BJ (cell line): ENCODE data around the gene PHF14. TPM values are rescaled to one million over a fixed set of nuclear protein-coding genes. Genes with fewer than 3 reads are reported as not detected.

Experiments
- CTCF ChIA-PET: fragments of 350-600 bp; formaldehyde crosslinking; extraction: SDS; loops from one replicate; lab custom pipeline; 2021; ENCODE audit warnings: antibody characterized with exemption, inconsistent platforms; lab: Yijun Ruan, JAX
- POLR2A ChIA-PET: fragments of 300-600 bp; sonication (Branson Sonifier 250); formaldehyde crosslinking; extraction: SDS; loops from one replicate; lab custom pipeline; 2021; ENCODE audit warnings: antibody characterized with exemption; lab: Charles Lee
- DNase-seq: peaks from one replicate; pipeline ENCODE4 v3.0.0-alpha.2; 2011; ENCODE audit warnings: low read depth
- H3K27me3 ChIP-seq: 2 replicates; pipeline ENCODE4 v1.6.0; 2011; ENCODE audit warnings: low read length; ENCODE audit not compliant: control insufficient read depth, insufficient read depth
- H3K36me3 ChIP-seq: 2 replicates; pipeline ENCODE4 v1.5.1; 2011; ENCODE audit warnings: low read length; ENCODE audit not compliant: control insufficient read depth, insufficient read depth
- H3K4me3 ChIP-seq: 2 replicates; pipeline ENCODE4 v1.5.1; 2011; ENCODE audit warnings: low read depth, mild to moderate bottlenecking, control low read depth, low read length
- polyA plus RNA-seq: library from polyadenylated mRNA; depleted of rRNA; stranded (reverse); fragments of >200 nt; gene quantifications from 2 replicates; pipeline ENCODE4 v1.2.3, GENCODE V29; 2011
- TF ChIP-seq, protein P1 (sequence below): IDR thresholded peaks from 2 replicates; pipeline ENCODE4 v1.5.1; 2011; ENCODE audit warnings: low read depth, mild to moderate bottlenecking, control low read depth, inconsistent platforms, low read length, moderate library complexity; ENCODE audit not compliant: insufficient read depth

PHF14 gene
- polyA plus RNA-seq, 1 experiment = 6.5 TPM

DNA sequence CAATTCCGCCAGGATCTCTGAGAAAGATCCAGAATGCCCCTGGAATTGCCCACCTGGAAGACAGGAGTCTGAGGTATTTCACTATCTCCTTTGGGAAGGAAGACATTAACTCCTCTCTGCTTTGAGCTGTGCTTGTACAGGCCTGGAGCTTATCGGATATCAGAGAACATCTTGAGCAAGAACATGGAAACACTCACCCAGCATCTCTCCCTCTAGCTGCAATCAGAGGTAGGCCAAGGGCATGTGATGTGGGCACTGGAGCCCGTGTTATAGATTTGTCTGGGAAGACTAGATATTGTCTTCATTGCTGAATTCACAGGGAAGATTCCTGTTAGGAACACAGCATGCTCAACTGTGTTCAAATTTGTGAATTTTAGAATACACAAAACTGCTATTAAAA is 233.9 kb downstream of the PHF14 start:
- H3K36me3 ChIP-seq = no peaks in the 10 kb centered on the region
- CTCF ChIA-PET = interaction anchor here (0.8 kb wide), 1 partner anchor 217 kb away, joined by 3 read pairs; no protein-coding TSS in a partner anchor
- POLR2A ChIA-PET = no interaction called here
- no peaks in the 10 kb centered on the region for H3K27me3 ChIP-seq
- TF ChIP-seq, protein P1, sequence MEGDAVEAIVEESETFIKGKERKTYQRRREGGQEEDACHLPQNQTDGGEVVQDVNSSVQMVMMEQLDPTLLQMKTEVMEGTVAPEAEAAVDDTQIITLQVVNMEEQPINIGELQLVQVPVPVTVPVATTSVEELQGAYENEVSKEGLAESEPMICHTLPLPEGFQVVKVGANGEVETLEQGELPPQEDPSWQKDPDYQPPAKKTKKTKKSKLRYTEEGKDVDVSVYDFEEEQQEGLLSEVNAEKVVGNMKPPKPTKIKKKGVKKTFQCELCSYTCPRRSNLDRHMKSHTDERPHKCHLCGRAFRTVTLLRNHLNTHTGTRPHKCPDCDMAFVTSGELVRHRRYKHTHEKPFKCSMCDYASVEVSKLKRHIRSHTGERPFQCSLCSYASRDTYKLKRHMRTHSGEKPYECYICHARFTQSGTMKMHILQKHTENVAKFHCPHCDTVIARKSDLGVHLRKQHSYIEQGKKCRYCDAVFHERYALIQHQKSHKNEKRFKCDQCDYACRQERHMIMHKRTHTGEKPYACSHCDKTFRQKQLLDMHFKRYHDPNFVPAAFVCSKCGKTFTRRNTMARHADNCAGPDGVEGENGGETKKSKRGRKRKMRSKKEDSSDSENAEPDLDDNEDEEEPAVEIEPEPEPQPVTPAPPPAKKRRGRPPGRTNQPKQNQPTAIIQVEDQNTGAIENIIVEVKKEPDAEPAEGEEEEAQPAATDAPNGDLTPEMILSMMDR = no peak
- DNase-seq = no peak
- H3K4me3 ChIP-seq = no peak overlapping the region

DNA sequence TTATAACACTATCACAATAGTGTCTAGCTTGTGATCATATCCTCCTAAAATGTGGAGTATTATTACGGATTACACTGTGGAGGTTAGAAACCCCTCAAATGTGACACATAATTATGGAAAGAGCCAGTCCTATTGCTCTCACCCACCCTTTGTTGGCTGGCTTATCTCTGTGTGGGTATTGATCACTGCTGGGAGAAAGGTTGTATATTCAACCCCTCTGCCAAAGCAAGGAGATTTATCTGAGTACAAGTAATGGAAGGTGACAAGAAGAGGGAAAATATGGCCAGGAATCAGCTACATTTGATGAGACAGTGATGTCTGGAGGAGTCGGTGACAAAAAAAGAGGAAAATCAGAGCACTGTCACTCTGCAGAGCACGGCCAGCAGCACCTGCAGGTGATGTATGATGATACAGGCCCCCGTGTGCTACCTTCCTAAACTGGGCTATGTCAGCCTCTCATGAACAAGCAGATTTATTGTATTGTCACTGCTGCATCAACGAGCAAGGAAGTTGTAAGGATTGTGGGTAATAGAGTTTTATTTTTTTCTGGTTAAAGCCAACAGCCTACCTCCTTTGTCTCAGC is 235.3 kb downstream of the PHF14 start:
- DNase-seq = no peak
- Histone ChIP-seq H3K27me3 (no peaks in the 10 kb centered on the region), H3K4me3 (no peak overlapping the region), H3K36me3 (no peaks in the 10 kb centered on the region)
- ChIA-PET CTCF (no interaction called here), POLR2A (no interaction called here)
- TF ChIP-seq, protein P1 = no peak

DNA sequence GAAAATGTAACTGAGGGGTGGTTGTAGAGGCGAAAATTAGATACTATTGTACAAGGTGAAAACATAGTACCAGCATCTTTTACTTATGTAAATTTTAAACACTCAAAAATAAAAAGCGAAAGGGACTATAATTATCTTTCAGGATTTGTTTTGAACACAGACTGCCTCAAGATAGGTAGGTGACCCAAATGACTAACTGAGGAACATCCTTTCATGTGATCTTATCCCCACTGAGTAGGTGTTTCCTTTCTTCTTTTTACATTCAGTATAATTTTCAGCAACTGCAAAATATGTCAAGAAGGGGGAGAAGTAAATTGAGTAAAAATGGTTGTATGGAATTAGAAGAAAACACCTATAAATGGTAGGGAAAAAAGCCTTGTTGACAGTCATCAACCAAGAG is 236.7 kb downstream of the PHF14 start:
- no peaks in the 10 kb centered on the region for H3K36me3 ChIP-seq
- H3K27me3 ChIP-seq = peaks cover 3% of the 10 kb centered on the region; the same call in 1 of the 2 replicates
- CTCF ChIA-PET = no interaction called here
- POLR2A ChIA-PET = no interaction called here
- no peak overlapping the region for H3K4me3 ChIP-seq
- TF ChIP-seq, protein P1 = no peak
- no peak for DNase-seq

DNA sequence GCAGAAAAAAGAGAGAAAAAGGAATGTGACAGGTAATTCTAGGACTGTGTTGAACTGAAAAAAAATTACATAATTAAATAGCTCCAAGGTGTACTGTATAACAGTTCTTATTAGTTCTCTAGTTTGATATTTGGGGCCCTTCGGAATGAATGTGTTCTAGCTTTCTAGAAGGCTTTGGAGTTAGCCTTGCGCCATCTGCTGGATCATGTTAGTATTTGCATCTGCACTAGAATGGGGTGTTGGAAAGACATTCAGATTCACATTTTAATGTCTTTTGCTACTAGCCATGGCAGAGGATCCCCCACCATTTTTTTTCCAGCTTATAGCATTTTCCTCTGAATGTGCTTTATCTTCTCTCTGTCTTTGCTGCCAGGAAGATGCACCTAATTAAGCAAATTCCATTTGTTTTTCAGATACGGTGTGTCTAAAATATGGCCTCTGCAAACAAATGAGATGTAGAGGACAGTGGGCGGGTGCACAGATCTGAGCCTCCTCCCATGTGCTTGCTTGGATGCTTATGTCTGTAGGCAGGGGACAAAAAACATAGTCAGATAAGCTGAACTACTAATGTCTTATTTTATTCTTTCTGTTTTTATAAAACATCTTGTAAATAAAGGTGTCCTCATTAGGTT is 238.5 kb downstream of the PHF14 start:
- POLR2A ChIA-PET = no interaction called here
- no peak for DNase-seq
- TF ChIP-seq, protein P1 = peak; percentile 85
- CTCF ChIA-PET = interaction anchor here (0.6 to 2.0 kb wide), 18 partner anchors 9 to 614 kb away, joined by 3 to 10 read pairs (median 4); no protein-coding TSS in a partner anchor
- H3K27me3 ChIP-seq = peaks cover 3% of the 10 kb centered on the region; the same call in 1 of the 2 replicates
- H3K36me3 ChIP-seq = no peaks in the 10 kb centered on the region
- H3K4me3 ChIP-seq = no peak overlapping the region

DNA sequence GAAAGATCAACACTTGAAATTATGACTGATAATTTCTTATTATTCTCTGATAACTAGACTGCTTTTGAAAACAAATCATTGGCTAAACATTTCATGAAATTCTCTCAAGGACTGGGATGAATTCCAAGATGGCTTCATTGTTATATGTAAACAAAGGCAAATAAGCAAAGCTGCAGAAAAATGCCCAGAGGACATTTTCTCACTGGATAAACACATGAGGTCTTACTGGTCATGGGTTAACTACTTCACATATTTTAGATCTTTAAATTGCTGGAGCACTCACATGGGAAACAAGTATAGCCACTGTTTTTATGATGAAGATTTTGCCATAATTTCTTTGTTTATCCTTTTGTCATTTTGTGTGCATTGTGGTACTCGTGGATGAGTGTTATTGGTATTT is 239.1 kb downstream of the PHF14 start:
- no peaks in the 10 kb centered on the region for H3K36me3 ChIP-seq
- POLR2A ChIA-PET = no interaction called here
- TF ChIP-seq, protein P1 = no peak

More for the DNA sequence above, 239.1 kb downstream of the PHF14 start:
- CTCF ChIA-PET = interaction anchor here (0.6 to 2.0 kb wide), 11 partner anchors 9 to 615 kb away, joined by 3 to 10 read pairs (median 3); no protein-coding TSS in a partner anchor
- peaks cover 3% of the 10 kb centered on the region; the same call in 1 of the 2 replicates for H3K27me3 ChIP-seq
- no peak overlapping the region for H3K4me3 ChIP-seq
- DNase-seq = peak; percentile 32
